EL (cell line): ENCODE results near the gene IFNAR1.
"Not testable (repeated sequence)": the region's sequence is repeated elsewhere in the genome, so short reads cannot be mapped to it uniquely, and the experiment has no call there.

ENCODE experiments used
- DNase-seq: peaks from one replicate; pipeline ENCODE4 v3.0.0-alpha.2; 2016

IFNAR1 gene

GRCh38 chr21:33350676-33351075 is 25.9 kb downstream of the IFNAR1 start:
- no peak for DNase-seq

GRCh38 chr21:33355355-33355754 is 30.6 kb downstream of the IFNAR1 start:
- no peak for DNase-seq

DNA sequence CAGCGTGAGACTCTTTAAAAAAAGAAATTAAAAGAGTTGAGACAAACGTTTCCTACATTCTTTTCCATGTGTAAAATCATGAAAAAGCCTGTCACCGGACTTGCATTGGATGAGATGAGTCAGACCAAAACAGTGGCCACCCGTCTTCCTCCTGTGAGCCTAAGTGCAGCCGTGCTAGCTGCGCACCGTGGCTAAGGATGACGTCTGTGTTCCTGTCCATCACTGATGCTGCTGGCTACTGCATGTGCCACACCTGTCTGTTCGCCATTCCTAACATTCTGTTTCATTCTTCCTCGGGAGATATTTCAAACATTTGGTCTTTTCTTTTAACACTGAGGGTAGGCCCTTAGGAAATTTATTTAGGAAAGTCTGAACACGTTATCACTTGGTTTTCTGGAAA is 31.2 kb downstream of the IFNAR1 start:
- no peak for DNase-seq

GRCh38 chr21:33357177-33357576 is 32.4 kb downstream of the IFNAR1 start:
- no peak for DNase-seq

DNA sequence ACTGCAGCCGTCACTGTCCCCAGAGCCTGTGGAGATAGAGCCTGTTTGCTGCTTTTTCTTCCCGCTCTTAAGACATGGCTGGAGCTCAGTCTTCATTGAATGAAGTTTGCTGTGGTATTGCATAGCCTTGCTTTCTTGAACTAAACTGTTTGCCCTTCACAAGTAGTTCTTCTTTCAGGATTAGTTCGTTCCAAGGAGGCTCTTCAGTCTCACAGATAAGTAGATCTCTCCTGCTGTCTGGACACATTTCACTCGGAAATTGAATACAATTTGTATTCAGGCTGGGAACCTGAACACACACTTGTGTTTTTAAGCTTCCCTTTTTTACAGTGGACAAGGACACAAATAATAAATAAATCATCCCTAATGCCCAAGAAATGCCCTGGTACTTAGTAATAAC is 34.7 kb downstream of the IFNAR1 start:
- no peak for DNase-seq

DNA sequence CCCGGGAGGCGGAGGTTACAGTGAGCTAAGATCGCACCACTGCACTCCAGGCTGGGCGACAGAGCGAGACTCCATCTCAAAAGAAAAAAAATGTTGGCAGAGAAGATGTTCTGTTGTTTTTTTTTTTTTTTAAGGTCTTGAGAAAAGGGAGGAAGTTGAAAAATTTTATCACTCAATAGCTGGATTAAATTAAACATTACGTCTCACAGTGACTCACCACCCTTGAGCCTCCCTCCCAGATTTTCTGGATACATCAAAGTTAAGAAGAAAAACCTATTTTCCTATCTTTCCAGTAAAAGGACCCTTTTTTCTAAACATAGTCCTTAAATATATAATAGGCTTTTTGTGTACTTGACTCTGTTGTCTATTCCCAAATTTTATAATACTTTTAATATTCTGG is 35.5 kb downstream of the IFNAR1 start:
- DNase-seq, result peak; percentile 48

DNA sequence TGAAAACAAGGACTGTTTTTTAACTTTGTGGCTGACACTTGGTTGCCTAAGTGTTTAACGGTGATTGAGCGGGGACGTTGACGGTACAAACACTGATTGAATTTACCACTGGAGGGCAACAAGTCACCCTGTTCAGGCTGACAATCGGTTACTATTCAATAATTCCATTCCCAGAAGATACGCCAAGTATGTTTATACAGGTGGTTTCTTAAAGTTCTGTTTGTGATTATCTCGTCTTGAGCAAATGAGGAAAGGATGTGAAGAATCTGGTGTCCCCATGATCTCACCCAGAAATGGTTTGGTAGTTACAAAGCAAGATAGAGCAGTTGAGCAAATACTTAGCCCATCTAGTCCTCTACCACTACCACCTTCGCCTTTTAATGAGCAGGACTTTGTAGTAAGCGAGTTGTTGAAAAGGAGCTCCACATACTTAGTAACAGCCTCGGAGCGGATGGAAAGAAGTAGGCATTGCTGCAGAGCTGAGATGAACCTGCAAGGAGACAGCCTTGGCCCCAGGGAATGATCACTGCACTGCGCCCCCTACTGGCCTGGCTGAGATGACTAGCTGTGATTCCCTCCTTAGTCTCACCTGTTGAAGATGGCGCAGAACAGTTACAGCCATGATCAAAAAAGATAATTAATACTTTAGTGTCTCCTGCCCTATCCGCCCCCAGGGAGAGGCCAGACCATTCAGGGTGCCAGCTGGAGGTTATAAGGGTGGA is 36.3 kb downstream of the IFNAR1 start:
- DNase-seq, result peak; percentile 75

DNA sequence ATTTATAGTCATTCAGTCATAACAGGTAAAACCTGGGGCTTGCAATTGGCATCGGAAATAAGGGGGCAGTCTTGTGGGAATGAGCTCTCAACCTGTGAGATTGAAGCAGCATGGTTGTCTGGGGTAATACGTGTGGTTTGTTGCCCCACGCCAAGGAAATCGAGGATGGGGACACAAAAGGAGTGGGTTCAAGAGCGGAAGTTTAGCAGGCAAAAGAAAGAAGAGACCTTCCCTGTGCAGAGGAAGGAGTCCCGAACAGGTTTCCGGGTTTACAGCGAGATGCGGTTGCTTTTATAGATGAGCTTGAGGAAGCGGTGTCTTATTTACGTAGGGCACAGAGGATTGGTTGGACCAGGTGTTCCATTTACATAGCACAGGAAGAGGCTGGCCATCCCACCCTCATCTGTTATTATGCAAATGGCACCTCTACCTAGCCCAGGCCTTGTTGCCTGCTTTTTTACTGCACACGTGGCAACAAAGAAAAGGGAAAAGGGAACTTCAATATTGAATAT is 37.3 kb downstream of the IFNAR1 start:
- no peak for DNase-seq

DNA sequence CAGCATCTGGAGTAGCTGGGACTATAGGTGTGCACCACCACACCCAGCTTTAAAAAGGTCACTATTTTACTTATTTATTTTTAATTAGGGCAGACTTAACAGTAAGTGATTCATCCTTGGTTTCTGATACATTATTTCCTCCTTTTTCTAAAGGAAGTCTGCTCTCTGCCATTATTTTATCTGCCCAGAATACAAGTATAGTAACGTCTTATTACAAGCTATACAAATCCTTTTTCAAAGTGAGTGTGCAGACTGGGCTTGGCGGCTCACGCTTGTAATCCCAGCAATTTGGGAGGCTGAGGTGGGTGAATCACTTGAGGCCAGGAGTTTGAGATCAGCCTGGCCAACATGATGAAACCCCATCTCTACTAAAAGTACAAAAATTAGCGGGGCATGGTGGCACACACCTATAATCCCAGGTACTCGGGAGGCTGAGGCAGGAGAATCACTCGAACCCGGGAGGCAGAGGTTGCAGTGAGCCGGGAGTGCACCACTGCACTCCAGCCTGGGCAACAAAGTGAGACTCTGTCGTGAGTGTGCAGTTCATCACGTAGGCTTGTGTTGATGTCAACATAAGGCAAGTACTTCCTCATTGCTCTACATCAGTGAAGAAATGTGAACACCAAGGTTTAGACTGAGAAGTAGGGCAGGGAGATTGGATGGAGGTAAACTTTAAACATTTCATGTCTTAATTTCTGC is 39.3 kb downstream of the IFNAR1 start:
- DNase-seq, result not testable (repeated sequence)

DNA sequence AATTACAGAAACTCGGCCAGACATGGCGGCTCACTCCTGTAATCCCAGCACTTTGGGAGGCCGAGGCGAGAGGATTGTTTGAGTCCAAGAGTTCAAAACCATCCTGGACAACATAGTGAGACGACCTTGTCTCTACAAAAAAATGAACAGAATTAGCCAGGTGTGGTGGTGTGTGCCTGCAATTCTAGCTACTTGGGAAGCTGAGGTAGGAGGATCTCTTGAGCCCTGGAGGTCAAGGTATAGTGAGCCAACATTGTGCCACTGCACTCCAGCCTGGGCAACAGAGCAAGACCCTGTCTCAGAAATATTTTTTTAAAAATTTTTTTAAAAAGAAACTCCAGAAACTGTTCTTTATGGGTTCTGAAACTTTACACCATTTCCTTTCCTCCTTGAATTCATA is 40.1 kb downstream of the IFNAR1 start:
- DNase-seq, result no peak

DNA sequence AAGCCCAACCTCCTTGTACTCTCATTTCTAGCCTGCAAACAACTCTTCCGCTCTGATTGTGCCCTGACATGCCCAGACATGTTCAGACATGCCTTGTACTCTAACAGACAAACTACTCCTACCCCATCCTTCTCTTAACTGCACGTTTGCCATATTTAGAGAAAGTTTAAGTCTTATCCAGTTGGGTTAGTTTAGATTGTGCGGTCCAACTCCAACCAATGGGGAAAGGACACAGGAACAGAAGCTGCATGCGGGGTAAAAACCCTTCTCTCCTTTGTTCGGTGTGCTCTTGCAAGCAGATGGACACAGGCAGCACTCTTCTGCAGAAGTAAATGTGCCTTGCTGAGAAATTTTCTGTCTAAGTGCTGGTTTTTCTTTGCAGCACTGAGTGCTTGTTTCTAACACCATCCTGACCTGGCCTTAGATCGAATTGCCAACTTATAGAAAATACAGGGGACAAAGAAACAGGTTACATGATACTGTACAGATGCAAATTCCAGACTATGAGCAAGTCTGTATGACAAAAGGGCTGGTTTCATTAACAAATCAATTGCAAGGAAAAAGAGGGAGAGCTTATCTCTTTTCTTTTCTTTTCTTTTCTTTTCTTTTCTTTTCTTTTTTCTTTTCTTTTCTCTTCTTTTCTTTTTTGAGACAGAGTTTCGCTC is 42.7 kb downstream of the IFNAR1 start:
- DNase-seq, result no peak

GRCh38 chr21:33368124-33368523 is 43.4 kb downstream of the IFNAR1 start:
- DNase-seq, result no peak

GRCh38 chr21:33368576-33368975 is 43.8 kb downstream of the IFNAR1 start:
- DNase-seq, result no peak

GRCh38 chr21:33369586-33369985 is 44.8 kb downstream of the IFNAR1 start:
- DNase-seq, result no peak

DNA sequence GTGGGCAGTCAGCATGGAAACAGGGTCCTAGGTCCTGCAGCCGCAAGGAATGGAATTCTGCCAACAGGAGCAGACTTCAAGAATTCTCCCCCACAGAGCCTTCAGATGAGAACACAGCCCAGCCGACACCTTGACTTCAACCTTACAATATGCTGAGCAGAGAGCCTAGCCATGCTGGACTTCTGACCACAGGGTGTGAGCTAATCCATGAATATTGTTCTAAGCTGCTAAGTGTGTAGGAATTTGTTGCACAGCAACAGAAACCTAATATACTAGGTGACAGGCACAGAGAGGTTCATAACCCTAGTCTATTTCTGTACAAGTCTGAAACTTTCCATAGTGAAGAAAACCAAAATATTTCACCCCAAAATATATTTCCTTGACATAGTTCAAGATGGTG is 45.5 kb downstream of the IFNAR1 start:
- DNase-seq, result no peak

DNA sequence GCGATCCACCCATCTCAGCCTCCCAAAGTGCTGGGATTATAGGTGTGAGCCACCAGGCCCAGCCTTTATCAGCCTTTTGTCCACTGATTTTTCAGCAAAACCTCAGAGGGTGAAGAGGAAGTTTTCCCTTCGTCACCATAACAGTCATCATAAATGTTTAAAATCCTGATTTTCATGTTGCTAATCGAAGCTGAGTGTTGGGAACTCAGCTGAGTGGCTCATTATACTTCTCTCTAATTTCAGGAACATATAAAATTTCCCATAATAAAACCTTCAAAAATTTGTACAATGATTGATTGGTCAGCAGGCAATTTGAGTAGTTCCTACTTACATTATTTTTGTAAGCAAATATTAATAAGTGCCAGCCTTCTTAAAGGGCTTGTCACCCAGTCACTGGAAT is 46.6 kb downstream of the IFNAR1 start:
- DNase-seq, result no peak

- DNase-seq, result no peak
These were observed 47.8 kb downstream of the IFNAR1 start for GRCh38 chr21:33372582-33372981.

- peak; percentile 49 for DNase-seq
These were observed 48.7 kb downstream of the IFNAR1 start for GRCh38 chr21:33373451-33373850.

- DNase-seq, result no peak
These were observed 49.3 kb downstream of the IFNAR1 start for GRCh38 chr21:33374080-33374449.

DNA sequence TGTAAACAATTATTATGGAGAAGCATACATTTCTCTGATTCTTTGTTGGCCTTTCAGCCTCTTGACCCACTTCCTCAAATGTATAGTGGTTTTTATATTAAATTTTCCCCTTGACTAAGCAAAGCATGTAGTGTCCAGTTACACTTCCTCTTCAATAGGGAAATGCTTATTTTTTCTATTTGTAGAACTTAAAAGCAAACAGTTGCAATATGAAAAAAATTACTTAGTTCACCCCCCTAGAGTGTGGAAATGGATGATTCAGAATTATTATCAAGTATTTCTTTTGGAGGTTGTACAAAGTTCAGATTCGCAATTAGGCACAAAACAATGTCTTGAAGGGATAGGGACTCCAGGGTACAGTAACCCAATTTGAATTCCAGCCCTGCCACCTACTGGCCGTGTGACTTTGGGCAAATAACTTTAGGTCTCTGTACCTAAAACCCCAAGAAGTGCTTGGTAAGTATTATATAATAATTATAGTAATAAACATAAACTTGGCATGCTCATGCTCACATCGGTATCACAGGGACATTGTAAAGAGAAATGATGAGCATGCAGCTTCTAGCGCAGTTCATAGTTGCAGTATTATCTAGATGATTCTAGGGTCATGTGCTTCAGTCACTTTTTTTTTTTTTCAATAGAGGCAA is 49.8 kb downstream of the IFNAR1 start:
- DNase-seq, result peak; percentile 53

GRCh38 chr21:33375101-33375644 is 50.4 kb downstream of the IFNAR1 start:
- no peak for DNase-seq

GRCh38 chr21:33377221-33377920 is 52.6 kb downstream of the IFNAR1 start:
- no peak for DNase-seq

- no peak for DNase-seq
These were observed 53.3 kb downstream of the IFNAR1 start for GRCh38 chr21:33378081-33378480.
